B cell (primary cell): ENCODE measurements around the gene TBC1D1. TPM values are rescaled to one million over a fixed set of nuclear protein-coding genes. Genes with fewer than 3 reads are reported as not detected.
A peak's percentile ranks its signal among the peaks of the same experiment; 100 is the strongest.

Experiments
- ATAC-seq: fragments of 200-7000 bp; cut with Tn5 transposase; one replicate; pipeline ENCODE4 v1.10.0; 2021; ENCODE audit warnings: low read depth, mild to moderate bottlenecking, moderate number of reproducible peaks, moderate library complexity
- CTCF ChIA-PET: fragments of 350-600 bp; sonication (Branson Sonifier 250); formaldehyde crosslinking; loops from one replicate; lab custom pipeline; 2021; ENCODE audit warnings: antibody characterized with exemption, inconsistent platforms; lab: Charles Lee
- POLR2A ChIA-PET: fragments of 350-600 bp; sonication (Branson Sonifier 250); formaldehyde crosslinking; loops from one replicate; lab custom pipeline; 2021; ENCODE audit warnings: antibody characterized with exemption; lab: Charles Lee
- DNase-seq: peaks from one replicate; pipeline ENCODE4 v3.0.0; 2013
- H2AFZ ChIP-seq: 2 replicates; pipeline ENCODE4 v1.6.1; 2012; ENCODE audit warnings: mild to moderate bottlenecking, low read depth, low read length; ENCODE audit not compliant: insufficient read depth, poor library complexity, severe bottlenecking
- H3K27ac ChIP-seq, 2 donors: 1 replicate in 1 of 2; 2 replicates in 1 of 2; pipeline ENCODE4 v1.5.1; 2012 to 2013; ENCODE audit warnings: low read length in 2 of 2, mild to moderate bottlenecking in 2 of 2, moderate library complexity in 1 of 2
- H3K27me3 ChIP-seq, 4 experiments: fragments of 200-600 bp in 1 of 4; sonication (generic) in 1 of 4; replicated peaks in 1 of 4; 1 replicate in 2 of 4; 2 replicates in 2 of 4; pipeline versions ENCODE4 v1.6.1 to v1.7.0; 2013 to 2016; ENCODE audit warnings: low read length in 3 of 4, mild to moderate bottlenecking in 2 of 4, mixed read lengths in 1 of 4, moderate library complexity in 1 of 4; ENCODE audit not compliant: insufficient read depth in 4 of 4, control insufficient read depth in 3 of 4; ENCODE audit errors: control extremely low read depth in 1 of 4
- H3K36me3 ChIP-seq, 2 experiments: replicated peaks in 1 of 2; 1 replicate in 1 of 2; 2 replicates in 1 of 2; pipeline versions ENCODE4 v1.6.1 to v1.7.1; 2013; ENCODE audit warnings: low read length in 1 of 2; ENCODE audit not compliant: insufficient read depth in 2 of 2, control insufficient read depth in 1 of 2; ENCODE audit errors: control extremely low read depth in 1 of 2, extremely low read depth in 1 of 2
- H3K4me1 ChIP-seq, 2 donors: fragments of 200-600 bp in 1 of 2; sonication (generic) in 1 of 2; 1 replicate in 1 of 2; 2 replicates in 1 of 2; pipeline versions ENCODE4 v1.5.1 to v1.6.1; 2013 to 2017; ENCODE audit warnings: low read length in 2 of 2; ENCODE audit not compliant: control insufficient read depth in 2 of 2, insufficient read depth in 2 of 2
- H3K4me2 ChIP-seq: replicated peaks from 2 replicates; pipeline ENCODE3; 2012; ENCODE audit warnings: mild to moderate bottlenecking, low read depth, low read length; ENCODE audit not compliant: poor library complexity, severe bottlenecking
- H3K4me3 ChIP-seq, 5 experiments: fragments of 200-600 bp in 1 of 5; sonication (generic) in 1 of 5; 1 replicate in 3 of 5; 2 replicates in 2 of 5; pipeline versions ENCODE4 v1.5.1 to v1.7.0; 2011 to 2016; ENCODE audit warnings: low read length in 4 of 5, mild to moderate bottlenecking in 4 of 5, low read depth in 2 of 5, control low read depth in 1 of 5, moderate library complexity in 1 of 5; ENCODE audit not compliant: insufficient read depth in 1 of 5; ENCODE audit errors: control extremely low read depth in 1 of 5, extremely low read depth in 1 of 5
- H3K79me2 ChIP-seq: fragments of 200-600 bp; sonication (generic); one replicate; pipeline ENCODE4 v1.6.0; 2016; ENCODE audit warnings: low read length; ENCODE audit not compliant: control insufficient read depth, insufficient read depth
- H3K9ac ChIP-seq: fragments of 200-600 bp; sonication (generic); 2 replicates; pipeline ENCODE4 v1.6.1; 2017; ENCODE audit warnings: mild to moderate bottlenecking, low read length, moderate library complexity
- H3K9me3 ChIP-seq, 3 donors: one replicate each; pipeline versions ENCODE4 v1.6.1 to v1.7.1; 2013; ENCODE audit warnings: low read length in 2 of 3; ENCODE audit not compliant: control insufficient read depth in 2 of 3, insufficient read depth in 1 of 3; ENCODE audit errors: control extremely low read depth in 1 of 3
- H4K20me1 ChIP-seq: 2 replicates; pipeline ENCODE4 v1.6.0; 2012; ENCODE audit warnings: mild to moderate bottlenecking, low read length; ENCODE audit not compliant: insufficient read depth, control insufficient read depth, poor library complexity, severe bottlenecking
- H3K27ac Mint-ChIP-seq: one replicate; pipeline ENCODE4 v1.8.0; 2021; ENCODE audit warnings: mixed read lengths
- H3K27me3 Mint-ChIP-seq: one replicate; pipeline ENCODE4 v1.8.0; 2021; ENCODE audit warnings: mixed read lengths
- H3K4me1 Mint-ChIP-seq: one replicate; pipeline ENCODE4 v1.8.0; 2021; ENCODE audit warnings: mixed read lengths
- H3K4me3 Mint-ChIP-seq: one replicate; pipeline ENCODE4 v1.8.0; 2021; ENCODE audit warnings: mixed read lengths
- H3K9me3 Mint-ChIP-seq: one replicate; pipeline ENCODE4 v1.8.0; 2022; ENCODE audit warnings: mixed read lengths; ENCODE audit not compliant: insufficient read depth
- EZH2 ChIP-seq: IDR thresholded peaks from 2 replicates; pipeline ENCODE4 v1.6.1; 2012; ENCODE audit warnings: borderline replicate concordance, low read depth, mild to moderate bottlenecking, moderate library complexity, low read length; ENCODE audit not compliant: insufficient read depth, poor library complexity, severe bottlenecking
- WGBS: methylation state at CpG from one replicate; pipeline ENCODE4 v1.1.5; 2013; ENCODE audit warnings: missing lambda C conversion rate; ENCODE audit not compliant: insufficient coverage; 5-methylcytosine and 5-hydroxymethylcytosine counted together
- intact Hi-C: fragments of 100-400 bp; cut with micrococcal nuclease; formaldehyde crosslinking; loops from one replicate; pipeline ENCODE4 v1.10.0; 2022
- polyA plus RNA-seq: library from polyadenylated mRNA; depleted of rRNA; stranded (reverse); fragments of >200 nt; gene quantifications from 2 replicates; pipeline ENCODE4 v1.2.3, GENCODE V29; 2012
- total RNA-seq, 2 donors: library from RNA; stranded (reverse); fragments of 120-200 nt in 1 of 2; gene quantifications; 1 replicate in 1 of 2; 2 replicates in 1 of 2; pipeline versions ENCODE4 v1.2.3 to v1.2.4, GENCODE V29; 2013 to 2022
- TF ChIP-seq, protein P1 (sequence below): fragments of 200-600 bp; IDR thresholded peaks from one replicate; pipeline ENCODE4 v1.8.0; 2022; ENCODE audit warnings: antibody characterized with exemption, mild to moderate bottlenecking

TBC1D1 gene
- total and polyA plus RNA-seq, 2 donors (not counting 1 experiment from before 2014, with no cell fraction given): 88.2 to 98.7 TPM

DNA sequence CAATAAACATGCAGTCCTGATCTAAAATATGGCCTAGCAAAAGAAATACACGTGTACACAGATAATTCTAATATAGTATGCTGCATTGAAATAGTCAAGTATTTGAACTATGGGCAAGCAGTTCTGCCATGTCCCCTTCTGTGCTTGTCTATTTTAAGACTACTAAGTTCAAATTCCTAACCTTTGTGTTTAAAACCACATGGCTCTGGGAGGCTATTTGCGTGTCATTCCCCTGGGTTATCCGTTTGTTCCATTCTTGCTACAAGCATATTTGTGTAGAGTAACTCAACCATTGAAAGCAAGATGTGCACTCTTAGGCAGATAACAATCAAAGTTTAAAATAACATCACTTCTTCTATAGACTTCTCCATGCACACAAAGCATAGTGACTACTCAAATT, 25.4 kb upstream of the TBC1D1 start:
- TF ChIP-seq, protein P1, sequence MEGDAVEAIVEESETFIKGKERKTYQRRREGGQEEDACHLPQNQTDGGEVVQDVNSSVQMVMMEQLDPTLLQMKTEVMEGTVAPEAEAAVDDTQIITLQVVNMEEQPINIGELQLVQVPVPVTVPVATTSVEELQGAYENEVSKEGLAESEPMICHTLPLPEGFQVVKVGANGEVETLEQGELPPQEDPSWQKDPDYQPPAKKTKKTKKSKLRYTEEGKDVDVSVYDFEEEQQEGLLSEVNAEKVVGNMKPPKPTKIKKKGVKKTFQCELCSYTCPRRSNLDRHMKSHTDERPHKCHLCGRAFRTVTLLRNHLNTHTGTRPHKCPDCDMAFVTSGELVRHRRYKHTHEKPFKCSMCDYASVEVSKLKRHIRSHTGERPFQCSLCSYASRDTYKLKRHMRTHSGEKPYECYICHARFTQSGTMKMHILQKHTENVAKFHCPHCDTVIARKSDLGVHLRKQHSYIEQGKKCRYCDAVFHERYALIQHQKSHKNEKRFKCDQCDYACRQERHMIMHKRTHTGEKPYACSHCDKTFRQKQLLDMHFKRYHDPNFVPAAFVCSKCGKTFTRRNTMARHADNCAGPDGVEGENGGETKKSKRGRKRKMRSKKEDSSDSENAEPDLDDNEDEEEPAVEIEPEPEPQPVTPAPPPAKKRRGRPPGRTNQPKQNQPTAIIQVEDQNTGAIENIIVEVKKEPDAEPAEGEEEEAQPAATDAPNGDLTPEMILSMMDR: no peak
- no peak for TF ChIP-seq EZH2
- H3K27me3 Mint-ChIP-seq: no peaks in the 10 kb centered on the region
- ATAC-seq: no peak
- H3K27ac Mint-ChIP-seq: no peak overlapping the region
- intact Hi-C loops: no loop called here
- no peaks in the 10 kb centered on the region for H3K9me3 Mint-ChIP-seq
- Histone ChIP-seq H3K4me2 (no peak overlapping the region), H3K4me3 (peak overlapping the region in 1 of 5 experiments; percentile 66), H3K36me3 (peaks cover 4 to 12% of the 10 kb centered on the region in 2 experiments), H3K9ac (no peak overlapping the region), H2AFZ (no peak overlapping the region), H3K4me1 (peaks cover 11 to 12% of the 10 kb centered on the region in 2 donors), H3K27ac (no peak overlapping the region), H3K9me3 (no peaks in the 10 kb centered on the region), H3K27me3 (no peaks in the 10 kb centered on the region), H3K79me2 (no peaks in the 10 kb centered on the region), H4K20me1 (no peaks in the 10 kb centered on the region)
- POLR2A ChIA-PET: no interaction called here
- no peak for DNase-seq
- H3K4me1 Mint-ChIP-seq: peaks cover 16% of the 10 kb centered on the region
- H3K4me3 Mint-ChIP-seq: no peak overlapping the region
- WGBS: no CpG with 5 or more reads among the region's 3 CpGs
- CTCF ChIA-PET: interaction anchor here (0.8 kb wide), 1 partner anchor 23 kb away, joined by 3 read pairs; no protein-coding TSS in a partner anchor

GRCh38 chr4:37867102-37867501, 23.8 kb upstream of the TBC1D1 start:
- H3K27me3 Mint-ChIP-seq: no peaks in the 10 kb centered on the region
- peaks cover 18% of the 10 kb centered on the region for H3K4me1 Mint-ChIP-seq
- H3K9me3 Mint-ChIP-seq: no peaks in the 10 kb centered on the region
- H2AFZ ChIP-seq: no peak overlapping the region
- no peak overlapping the region for H3K27ac ChIP-seq
- H3K9me3 ChIP-seq: no peaks in the 10 kb centered on the region
- no peak overlapping the region for H3K4me2 ChIP-seq
- H3K27me3 ChIP-seq: no peaks in the 10 kb centered on the region
- intact Hi-C loops: no loop called here
- no peaks in the 10 kb centered on the region for H3K79me2 ChIP-seq
- no peak overlapping the region for H3K4me3 Mint-ChIP-seq
- ChIA-PET CTCF (no interaction called here), POLR2A (no interaction called here)
- peaks cover 2 to 5% of the 10 kb centered on the region in 2 experiments for H3K36me3 ChIP-seq
- TF ChIP-seq EZH2: no peak
- TF ChIP-seq, protein P1: no peak
- H3K4me1 ChIP-seq: peaks cover 11 to 12% of the 10 kb centered on the region in 2 donors
- H3K27ac Mint-ChIP-seq: no peak overlapping the region
- no peak for DNase-seq
- 94% methylated on average over 2 of the region's 3 CpGs for WGBS
- no peaks in the 10 kb centered on the region for H4K20me1 ChIP-seq
- no peak overlapping the region for H3K4me3 ChIP-seq
- no peak overlapping the region for H3K9ac ChIP-seq
- ATAC-seq: no peak
